Measurements from ENCODE around the gene SLC39A1. TPM values are rescaled to one million over a fixed set of nuclear protein-coding genes. Genes with fewer than 3 reads are reported as not detected.

The SLC39A1 gene
- total and polyA plus RNA-seq, 9 of the 15 experiments (the other 6 are each of a cell fraction or from before 2014, with no cell fraction given) = 9.9 to 81.1 (median 62.7) TPM

DNA sequence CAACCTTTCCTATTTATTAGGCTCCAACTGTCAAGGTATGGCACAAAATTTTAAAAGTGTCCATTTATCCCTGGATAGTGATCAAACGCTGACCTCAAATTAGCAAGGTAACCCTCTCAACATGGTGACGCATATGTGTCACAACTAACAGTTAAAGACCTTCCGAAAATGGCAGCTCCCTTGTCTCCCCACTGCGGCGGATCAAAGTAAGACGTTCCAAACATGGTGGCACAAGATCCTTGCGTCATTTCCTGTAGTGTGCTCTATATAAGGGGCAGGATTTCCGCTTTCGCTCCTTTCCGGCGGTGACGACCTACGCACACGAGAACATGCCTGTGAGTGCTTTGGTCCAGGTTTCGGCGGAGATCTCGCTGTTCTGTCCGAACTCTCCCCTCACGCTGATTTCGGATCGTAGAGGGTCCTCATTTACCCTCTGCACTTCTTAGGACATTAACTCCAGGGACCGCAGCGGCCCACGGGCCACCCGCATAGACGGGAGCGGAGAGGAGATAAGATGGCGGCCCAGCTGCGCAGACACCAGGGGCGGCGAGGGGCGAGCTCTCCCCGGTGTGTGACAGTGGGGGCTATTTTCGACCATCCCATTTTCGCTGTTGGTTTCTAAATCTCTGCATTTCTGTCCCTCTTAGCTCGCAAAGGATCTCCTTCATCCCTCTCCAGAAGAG lies 27.3 kb upstream of the SLC39A1 start, which contains the start of gene RPS27 (continued):
- peak; percentile 98 for TF ChIP-seq ARID4B (CRISPR knock-in tag; IDR thresholded peaks at IDR 0.05)
- TF ChIP-seq RAD21 (CRISPR knock-in tag; conservative IDR thresholded peaks at IDR 0.05 in 1 of 2, IDR thresholded peaks at IDR 0.05 in 1 of 2) = peak; percentile 25 to 26; a peak in 1 of 4 replicates
- peak; percentile 92 for TF ChIP-seq GTF2A2 (tag; IDR thresholded peaks at IDR 0.05)
- TF ChIP-seq SREBF1 (IDR thresholded peaks at IDR 0.05; ENCODE audit: borderline replicate concordance, low read depth, low read length) = peak; percentile 60; the same call in 1 of the 2 replicates
- TF ChIP-seq TAL1 (IDR thresholded peaks at IDR 0.05) = no peak
- TF ChIP-seq GATAD2A (IDR thresholded peaks at IDR 0.05) = peak; percentile 66; the same call in 1 of the 2 replicates
- peak; percentile 96 for TF ChIP-seq ATF7 (IDR thresholded peaks at IDR 0.05)
- peak; percentile 97 for TF ChIP-seq RBM39 (optimal IDR thresholded peaks at IDR 0.05; ENCODE audit: low read depth, low read length)
- peak; percentile 84 for TF ChIP-seq ZNF197 (CRISPR knock-in tag; IDR thresholded peaks at IDR 0.05; ENCODE audit: low read depth)
- 0 out of 4 replicates have a peak, but pooled peaks of 1 of the 2 experiments have one; percentile 75 for TF ChIP-seq KDM4B (IDR thresholded peaks at IDR 0.05; ENCODE audit: borderline replicate concordance in 2 of 2, low read depth in 1 of 2)
- TF ChIP-seq FOXK1 (CRISPR knock-in tag; IDR thresholded peaks at IDR 0.05; ENCODE audit: borderline replicate concordance) = no peak
- 0 out of 2 replicates have a peak, but pooled peaks have one; percentile 38 for TF ChIP-seq HINFP (tag; conservative IDR thresholded peaks at IDR 0.05; ENCODE audit: low read depth)
- TF ChIP-seq, protein P1, sequence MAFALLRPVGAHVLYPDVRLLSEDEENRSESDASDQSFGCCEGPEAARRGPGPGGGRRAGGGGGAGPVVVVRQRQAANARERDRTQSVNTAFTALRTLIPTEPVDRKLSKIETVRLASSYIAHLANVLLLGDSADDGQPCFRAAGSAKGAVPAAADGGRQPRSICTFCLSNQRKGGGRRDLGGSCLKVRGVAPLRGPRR (CRISPR knock-in tag; IDR thresholded peaks at IDR 0.05) = no peak
- TF ChIP-seq ZNF696 (CRISPR knock-in tag; conservative IDR thresholded peaks at IDR 0.05) = no peak
- TF ChIP-seq KLF16 (IDR thresholded peaks at IDR 0.05) = no peak
- TF ChIP-seq CREB3 (tag; conservative IDR thresholded peaks at IDR 0.05; ENCODE audit: low read depth) = peak; percentile 83
- no peak for TF ChIP-seq ZNF384 (IDR thresholded peaks at IDR 0.05; ENCODE audit: low read depth, low read length)
- TF ChIP-seq NONO (IDR thresholded peaks at IDR 0.05; ENCODE audit: low read depth in 2 of 2, low read length in 1 of 2) = peak; percentile 72 to 92; a peak in 3 of 4 replicates
- no peak for TF ChIP-seq ZNF282 (CRISPR knock-in tag; IDR thresholded peaks at IDR 0.05)
- TF ChIP-seq MAFF (IDR thresholded peaks at IDR 0.05; ENCODE audit: low read length) = 0 out of 2 replicates have a peak, but pooled peaks have one; percentile 14
- TF ChIP-seq SMAD3 (CRISPR knock-in tag; conservative IDR thresholded peaks at IDR 0.05) = 0 out of 2 replicates have a peak, but pooled peaks have one; percentile 11
